HepG2 (cell line): ENCODE results near the gene VARS2. TPM values are rescaled to one million over a fixed set of nuclear protein-coding genes. Genes with fewer than 3 reads are reported as not detected.

Source experiments
- CBFB ChIP-seq: sonication (generic); formaldehyde crosslinking; IDR thresholded peaks from 2 replicates; pipeline ENCODE4 v1.4.0; 2020; ENCODE audit warnings: missing genetic modification reagents
- HHEX ChIP-seq: IDR thresholded peaks from 2 replicates; pipeline ENCODE4 v1.6.1; 2016; ENCODE audit warnings: control low read depth
- KLF15 ChIP-seq: sonication (generic); formaldehyde crosslinking; IDR thresholded peaks from 2 replicates; pipeline ENCODE4 v1.8.1; 2023; ENCODE audit warnings: borderline replicate concordance, mild to moderate bottlenecking, inconsistent platforms, missing genetic modification reagents, mixed read lengths
- NFIB ChIP-seq: sonication (generic); formaldehyde crosslinking; IDR thresholded peaks from 2 replicates; pipeline ENCODE4 v1.9.0; 2021; ENCODE audit warnings: missing genetic modification reagents, mild to moderate bottlenecking, borderline replicate concordance
- NFRKB ChIP-seq: fragments of 450-650 bp; IDR thresholded peaks from 2 replicates; pipeline ENCODE4 v1.6.1; 2017
- PAWR ChIP-seq: sonication (generic); formaldehyde crosslinking; IDR thresholded peaks from 2 replicates; pipeline ENCODE4 v1.4.0; 2020; ENCODE audit warnings: missing genetic modification reagents, mild to moderate bottlenecking, borderline replicate concordance
- SAP130 ChIP-seq: IDR thresholded peaks from 2 replicates; pipeline ENCODE4 v1.6.1; 2016; ENCODE audit warnings: low read depth
- SRF ChIP-seq: IDR thresholded peaks from 2 replicates; pipeline ENCODE4 v1.6.1; 2011; ENCODE audit warnings: mild to moderate bottlenecking, low read depth, low read length, moderate library complexity
- TOPORS ChIP-seq: sonication (generic); formaldehyde crosslinking; IDR thresholded peaks from 2 replicates; pipeline ENCODE4 v1.8.0; 2023; ENCODE audit warnings: mild to moderate bottlenecking, missing genetic modification reagents
- ZNF407 ChIP-seq: sonication (generic); formaldehyde crosslinking; IDR thresholded peaks from one replicate; pipeline ENCODE4 v1.5.1; 2020; ENCODE audit warnings: mild to moderate bottlenecking, missing genetic modification reagents; ENCODE audit errors: not compliant biosample characterization
- ZNF451 ChIP-seq: sonication (generic); formaldehyde crosslinking; IDR thresholded peaks from 2 replicates; pipeline ENCODE4 v1.5.0; 2020; ENCODE audit warnings: mild to moderate bottlenecking, missing genetic modification reagents
- polyA plus RNA-seq, 8 experiments: library from polyadenylated mRNA; depleted of rRNA in 3 of 8; stranded (reverse) in 7 of 8; unstranded in 1 of 8; fragments of >200 nt; fragmentation: Illumina TruSeq in 4 of 8; extraction: Trizol in 4 of 8; gene quantifications; 2 replicates each; pipeline versions ENCODE4 v1.2.1 to v1.2.3, GENCODE V29; 2011 to 2016; ENCODE audit warnings: low read depth in 4 of 8, missing spikeins in 1 of 8, mixed read lengths in 1 of 8; ENCODE audit not compliant: insufficient read depth in 1 of 8
- total RNA-seq, 5 experiments: library from RNA; depleted of rRNA; stranded (reverse); fragments of >200 nt; fragmentation: Illumina TruSeq; extraction: Trizol; gene quantifications; 2 replicates each; pipeline ENCODE4 v1.2.3, GENCODE V29; 2016; ENCODE audit warnings: low read depth in 1 of 5
- TF ChIP-seq, protein P1 (sequence below): sonication (generic); formaldehyde crosslinking; IDR thresholded peaks from 2 replicates; pipeline ENCODE4 v1.4.0; 2020; ENCODE audit warnings: missing genetic modification reagents, mild to moderate bottlenecking, borderline replicate concordance
- TF ChIP-seq, protein P2 (sequence below): sonication (generic); formaldehyde crosslinking; IDR thresholded peaks from 2 replicates; pipeline ENCODE4 v1.4.0; 2020; ENCODE audit warnings: mild to moderate bottlenecking, low read depth, missing genetic modification reagents

VARS2 gene
- total and polyA plus RNA-seq, 2 of the 13 experiments (the other 11 are each of a cell fraction or from before 2014, with no cell fraction given) = 61.8 to 71.8 TPM

GRCh38 chr6:30884521-30885480, 29.2 kb upstream of the VARS2 start (continued):
- TF ChIP-seq ZNF407 (no peak), SAP130 (peak; percentile 19), NFIB (CRISPR knock-in tag) (no peak), SRF (no peak), NFRKB (no peak), TOPORS (CRISPR knock-in tag) (no peak), CBFB (no peak), PAWR (CRISPR knock-in tag) (peak; percentile 85; the same call in 1 of the 2 replicates), KLF15 (no peak), ZNF451 (CRISPR knock-in tag) (no peak; the same call in 1 of the 2 replicates), HHEX (CRISPR knock-in tag) (no peak)
- TF ChIP-seq, protein P1, sequence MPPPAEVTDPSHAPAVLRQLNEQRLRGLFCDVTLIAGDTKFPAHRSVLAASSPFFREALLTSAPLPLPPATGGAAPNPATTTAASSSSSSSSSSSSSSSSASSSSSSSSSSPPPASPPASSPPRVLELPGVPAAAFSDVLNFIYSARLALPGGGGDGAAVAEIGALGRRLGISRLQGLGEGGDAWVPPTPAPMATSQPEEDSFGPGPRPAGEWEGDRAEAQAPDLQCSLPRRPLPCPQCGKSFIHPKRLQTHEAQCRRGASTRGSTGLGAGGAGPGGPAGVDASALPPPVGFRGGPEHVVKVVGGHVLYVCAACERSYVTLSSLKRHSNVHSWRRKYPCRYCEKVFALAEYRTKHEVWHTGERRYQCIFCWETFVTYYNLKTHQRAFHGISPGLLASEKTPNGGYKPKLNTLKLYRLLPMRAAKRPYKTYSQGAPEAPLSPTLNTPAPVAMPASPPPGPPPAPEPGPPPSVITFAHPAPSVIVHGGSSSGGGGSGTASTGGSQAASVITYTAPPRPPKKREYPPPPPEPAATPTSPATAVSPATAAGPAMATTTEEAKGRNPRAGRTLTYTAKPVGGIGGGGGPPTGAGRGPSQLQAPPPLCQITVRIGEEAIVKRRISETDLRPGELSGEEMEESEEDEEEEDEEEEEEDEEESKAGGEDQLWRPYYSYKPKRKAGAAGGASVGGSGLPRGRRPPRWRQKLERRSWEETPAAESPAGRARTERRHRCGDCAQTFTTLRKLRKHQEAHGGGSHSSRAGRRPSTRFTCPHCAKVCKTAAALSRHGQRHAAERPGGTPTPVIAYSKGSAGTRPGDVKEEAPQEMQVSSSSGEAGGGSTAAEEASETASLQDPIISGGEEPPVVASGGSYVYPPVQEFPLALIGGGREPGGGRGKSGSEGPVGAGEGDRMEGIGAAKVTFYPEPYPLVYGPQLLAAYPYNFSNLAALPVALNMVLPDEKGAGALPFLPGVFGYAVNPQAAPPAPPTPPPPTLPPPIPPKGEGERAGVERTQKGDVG = no peak
- TF ChIP-seq, protein P2, sequence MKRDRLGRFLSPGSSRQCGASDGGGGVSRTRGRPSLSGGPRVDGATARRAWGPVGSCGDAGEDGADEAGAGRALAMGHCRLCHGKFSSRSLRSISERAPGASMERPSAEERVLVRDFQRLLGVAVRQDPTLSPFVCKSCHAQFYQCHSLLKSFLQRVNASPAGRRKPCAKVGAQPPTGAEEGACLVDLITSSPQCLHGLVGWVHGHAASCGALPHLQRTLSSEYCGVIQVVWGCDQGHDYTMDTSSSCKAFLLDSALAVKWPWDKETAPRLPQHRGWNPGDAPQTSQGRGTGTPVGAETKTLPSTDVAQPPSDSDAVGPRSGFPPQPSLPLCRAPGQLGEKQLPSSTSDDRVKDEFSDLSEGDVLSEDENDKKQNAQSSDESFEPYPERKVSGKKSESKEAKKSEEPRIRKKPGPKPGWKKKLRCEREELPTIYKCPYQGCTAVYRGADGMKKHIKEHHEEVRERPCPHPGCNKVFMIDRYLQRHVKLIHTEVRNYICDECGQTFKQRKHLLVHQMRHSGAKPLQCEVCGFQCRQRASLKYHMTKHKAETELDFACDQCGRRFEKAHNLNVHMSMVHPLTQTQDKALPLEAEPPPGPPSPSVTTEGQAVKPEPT = 0 out of 2 replicates have a peak, but pooled peaks have one; percentile 53
